ENCODE measurements around the gene ZNF598. TPM values are rescaled to one million over a fixed set of nuclear protein-coding genes. Genes with fewer than 3 reads are reported as not detected.

Gene ZNF598
- total and polyA plus RNA-seq, 2 of the 13 experiments (the other 11 are each of a cell fraction or from before 2014, with no cell fraction given), result 13.5 to 14.2 TPM

DNA sequence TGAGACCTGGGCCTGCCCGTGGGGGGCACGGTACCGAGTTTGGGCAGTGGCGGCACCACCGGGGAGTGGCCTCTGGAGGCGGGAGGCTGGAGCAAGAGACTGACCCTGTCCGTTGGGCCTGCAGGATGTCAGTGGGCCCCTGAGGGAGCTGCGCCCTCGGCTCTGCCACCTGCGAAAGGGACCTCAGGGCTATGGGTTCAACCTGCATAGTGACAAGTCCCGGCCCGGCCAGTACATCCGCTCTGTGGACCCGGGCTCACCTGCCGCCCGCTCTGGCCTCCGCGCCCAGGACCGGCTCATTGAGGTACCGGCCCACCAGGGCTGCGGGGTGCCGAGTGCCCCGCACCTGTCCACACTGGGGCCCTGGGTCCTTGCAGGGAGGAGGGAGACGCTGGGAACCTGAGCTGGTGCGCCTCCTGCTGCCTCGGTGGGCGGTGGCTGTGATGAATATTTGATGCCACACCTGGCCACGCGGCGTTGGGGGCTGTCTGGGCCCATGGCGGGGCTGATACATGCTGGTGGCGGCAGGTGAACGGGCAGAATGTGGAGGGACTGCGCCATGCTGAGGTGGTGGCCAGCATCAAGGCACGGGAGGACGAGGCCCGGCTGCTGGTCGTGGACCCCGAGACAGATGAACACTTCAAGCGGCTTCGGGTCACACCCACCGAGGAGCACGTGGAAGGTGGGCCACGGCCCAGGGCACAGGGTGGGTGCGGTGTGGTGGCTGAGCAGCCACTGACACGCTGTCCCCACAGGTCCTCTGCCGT, 26.8 kb upstream of the ZNF598 start (continued):
- TF ChIP-seq, protein P1, sequence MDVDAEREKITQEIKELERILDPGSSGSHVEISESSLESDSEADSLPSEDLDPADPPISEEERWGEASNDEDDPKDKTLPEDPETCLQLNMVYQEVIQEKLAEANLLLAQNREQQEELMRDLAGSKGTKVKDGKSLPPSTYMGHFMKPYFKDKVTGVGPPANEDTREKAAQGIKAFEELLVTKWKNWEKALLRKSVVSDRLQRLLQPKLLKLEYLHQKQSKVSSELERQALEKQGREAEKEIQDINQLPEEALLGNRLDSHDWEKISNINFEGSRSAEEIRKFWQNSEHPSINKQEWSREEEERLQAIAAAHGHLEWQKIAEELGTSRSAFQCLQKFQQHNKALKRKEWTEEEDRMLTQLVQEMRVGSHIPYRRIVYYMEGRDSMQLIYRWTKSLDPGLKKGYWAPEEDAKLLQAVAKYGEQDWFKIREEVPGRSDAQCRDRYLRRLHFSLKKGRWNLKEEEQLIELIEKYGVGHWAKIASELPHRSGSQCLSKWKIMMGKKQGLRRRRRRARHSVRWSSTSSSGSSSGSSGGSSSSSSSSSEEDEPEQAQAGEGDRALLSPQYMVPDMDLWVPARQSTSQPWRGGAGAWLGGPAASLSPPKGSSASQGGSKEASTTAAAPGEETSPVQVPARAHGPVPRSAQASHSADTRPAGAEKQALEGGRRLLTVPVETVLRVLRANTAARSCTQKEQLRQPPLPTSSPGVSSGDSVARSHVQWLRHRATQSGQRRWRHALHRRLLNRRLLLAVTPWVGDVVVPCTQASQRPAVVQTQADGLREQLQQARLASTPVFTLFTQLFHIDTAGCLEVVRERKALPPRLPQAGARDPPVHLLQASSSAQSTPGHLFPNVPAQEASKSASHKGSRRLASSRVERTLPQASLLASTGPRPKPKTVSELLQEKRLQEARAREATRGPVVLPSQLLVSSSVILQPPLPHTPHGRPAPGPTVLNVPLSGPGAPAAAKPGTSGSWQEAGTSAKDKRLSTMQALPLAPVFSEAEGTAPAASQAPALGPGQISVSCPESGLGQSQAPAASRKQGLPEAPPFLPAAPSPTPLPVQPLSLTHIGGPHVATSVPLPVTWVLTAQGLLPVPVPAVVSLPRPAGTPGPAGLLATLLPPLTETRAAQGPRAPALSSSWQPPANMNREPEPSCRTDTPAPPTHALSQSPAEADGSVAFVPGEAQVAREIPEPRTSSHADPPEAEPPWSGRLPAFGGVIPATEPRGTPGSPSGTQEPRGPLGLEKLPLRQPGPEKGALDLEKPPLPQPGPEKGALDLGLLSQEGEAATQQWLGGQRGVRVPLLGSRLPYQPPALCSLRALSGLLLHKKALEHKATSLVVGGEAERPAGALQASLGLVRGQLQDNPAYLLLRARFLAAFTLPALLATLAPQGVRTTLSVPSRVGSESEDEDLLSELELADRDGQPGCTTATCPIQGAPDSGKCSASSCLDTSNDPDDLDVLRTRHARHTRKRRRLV (CRISPR knock-in tag; IDR thresholded peaks at IDR 0.05), result no peak

DNA sequence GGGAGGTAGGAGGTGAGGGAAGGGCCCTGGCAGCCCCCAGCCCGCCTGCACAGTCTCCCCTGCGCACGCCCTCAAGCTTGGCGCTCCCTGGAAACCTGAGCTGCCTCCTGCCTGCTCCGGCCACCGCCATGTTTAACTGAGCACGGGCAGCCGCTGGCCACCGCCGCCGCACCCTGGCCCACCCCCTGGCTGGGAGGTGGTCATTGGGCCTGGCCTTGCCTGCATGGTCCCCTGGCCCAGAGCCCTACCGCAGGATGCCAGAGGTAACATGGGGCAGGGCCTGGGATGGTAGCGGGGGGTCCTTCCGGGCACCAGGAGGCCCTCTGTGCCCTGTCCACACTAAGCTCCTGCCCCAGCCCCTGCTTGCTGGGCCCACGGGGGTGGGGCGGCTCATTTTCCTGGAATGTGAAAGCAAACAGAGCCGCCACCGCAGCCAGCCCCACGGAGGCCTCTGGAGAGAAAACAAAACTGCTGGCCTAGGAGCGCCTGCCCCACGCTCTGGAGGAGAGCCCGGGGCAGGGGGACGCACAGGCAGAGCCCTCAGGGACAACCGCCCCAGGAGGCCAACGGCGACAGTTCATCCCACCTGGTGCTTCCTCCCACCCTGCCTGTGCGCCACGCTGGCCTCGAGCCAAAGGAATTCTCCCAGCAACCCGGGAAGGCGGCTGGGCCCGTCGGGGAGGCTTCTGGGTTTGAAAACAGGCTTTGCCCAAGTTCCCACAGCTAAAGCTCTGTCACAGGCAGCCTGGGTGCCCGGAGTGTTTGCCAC, 26.0 kb upstream of the ZNF598 start:
- peak overlapping the region; percentile 36 to 70 (median 46); a peak in 5 of 6 replicates for H3K4me3 ChIP-seq (replicated peaks in 1 of 3; ENCODE audit: insufficient read depth in 1 of 3, low read depth in 2 of 3, low read length in 3 of 3)
- BruUV-seq (replicated peaks), result TSS peak; percentile 49
- WGBS (ENCODE audit: low lambda C conversion rate), result 3% methylated on average over 6 of the region's 34 CpGs
- ChIA-PET CTCF (ENCODE audit: low intra/inter-chr PET ratio, low total read pairs) (no interaction called here), POLR2A (interaction anchor here (0.6 to 4.6 kb wide), 23 partner anchors 8 to 227 kb away, joined by 3 to 67 read pairs (median 4); partner anchors contain the start of genes ECI1, NHERF2, NTHL1 and PKD1)
- FAIRE-seq (peak; percentile 40), ATAC-seq (peak; percentile 64), DNase-seq (ENCODE audit: low spot score) (peak; percentile 84)
- in situ Hi-C loops (cut with HindIII; ENCODE audit: extremely low pct_ligation_motif_present, low pct_unique_long_range_greater_than_20kb) (no loop called here), intact Hi-C loops (cut with micrococcal nuclease; ENCODE audit: unreplicated experiment) (no loop called here)
- H3K27ac ChIP-seq (ENCODE audit: extremely low read length, insufficient read depth, low read length), result peak overlapping the region; percentile 90
- H3K9ac ChIP-seq (ENCODE audit: insufficient read depth, low read depth, low read length), result peak overlapping the region; percentile 75
- peaks cover 98% of the 10 kb centered on the region for H3K4me1 ChIP-seq (ENCODE audit: insufficient read depth, low read length)
- H2AFZ ChIP-seq (ENCODE audit: low read length), result no peak overlapping the region
- no peaks in the 10 kb centered on the region for H3K9me3 ChIP-seq (ENCODE audit: low read length)
- no peaks in the 10 kb centered on the region for H3K27me3 ChIP-seq (ENCODE audit: control insufficient read depth in 1 of 2, insufficient read depth in 2 of 2, low read length in 2 of 2)
- H3K36me3 ChIP-seq (replicated peaks in 1 of 2; ENCODE audit: control insufficient read depth in 1 of 2, insufficient read depth in 2 of 2, low read length in 2 of 2), result peaks cover 3 to 6% of the 10 kb centered on the region in 2 experiments; a peak in 4 of 5 replicates
- H4K20me1 ChIP-seq (ENCODE audit: insufficient read depth, low read length), result no peaks in the 10 kb centered on the region
- H3K4me2 ChIP-seq (ENCODE audit: low read depth, low read length), result peak overlapping the region; percentile 87
- H3K79me2 ChIP-seq (ENCODE audit: insufficient read depth, low read length), result no peaks in the 10 kb centered on the region
- TF ChIP-seq NBN (conservative IDR thresholded peaks at IDR 0.05) (no peak), ZNF879 (CRISPR knock-in tag; IDR thresholded peaks at IDR 0.05) (0 out of 2 replicates have a peak, but pooled peaks have one; percentile 22), ZBTB7B (CRISPR knock-in tag; IDR thresholded peaks at IDR 0.05) (peak; percentile 98), SIN3B (IDR thresholded peaks at IDR 0.05; ENCODE audit: low read length) (no peak), ISX (CRISPR knock-in tag; conservative IDR thresholded peaks at IDR 0.05) (no peak)
- TF ChIP-seq, protein P2, sequence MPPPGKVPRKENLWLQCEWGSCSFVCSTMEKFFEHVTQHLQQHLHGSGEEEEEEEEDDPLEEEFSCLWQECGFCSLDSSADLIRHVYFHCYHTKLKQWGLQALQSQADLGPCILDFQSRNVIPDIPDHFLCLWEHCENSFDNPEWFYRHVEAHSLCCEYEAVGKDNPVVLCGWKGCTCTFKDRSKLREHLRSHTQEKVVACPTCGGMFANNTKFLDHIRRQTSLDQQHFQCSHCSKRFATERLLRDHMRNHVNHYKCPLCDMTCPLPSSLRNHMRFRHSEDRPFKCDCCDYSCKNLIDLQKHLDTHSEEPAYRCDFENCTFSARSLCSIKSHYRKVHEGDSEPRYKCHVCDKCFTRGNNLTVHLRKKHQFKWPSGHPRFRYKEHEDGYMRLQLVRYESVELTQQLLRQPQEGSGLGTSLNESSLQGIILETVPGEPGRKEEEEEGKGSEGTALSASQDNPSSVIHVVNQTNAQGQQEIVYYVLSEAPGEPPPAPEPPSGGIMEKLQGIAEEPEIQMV (CRISPR knock-in tag; IDR thresholded peaks at IDR 0.05; ENCODE audit: low read depth), result no peak

Data from HepG2 (cell line).